ENCODE results near the gene PPP2R5E. TPM values are rescaled to one million over a fixed set of nuclear protein-coding genes. Genes with fewer than 3 reads are reported as not detected.

Gene PPP2R5E
- total and polyA plus RNA-seq, 2 donors (not counting 3 experiments of a cell fraction or from before 2014, with no cell fraction given) = 4.9 to 52.5 TPM

DNA sequence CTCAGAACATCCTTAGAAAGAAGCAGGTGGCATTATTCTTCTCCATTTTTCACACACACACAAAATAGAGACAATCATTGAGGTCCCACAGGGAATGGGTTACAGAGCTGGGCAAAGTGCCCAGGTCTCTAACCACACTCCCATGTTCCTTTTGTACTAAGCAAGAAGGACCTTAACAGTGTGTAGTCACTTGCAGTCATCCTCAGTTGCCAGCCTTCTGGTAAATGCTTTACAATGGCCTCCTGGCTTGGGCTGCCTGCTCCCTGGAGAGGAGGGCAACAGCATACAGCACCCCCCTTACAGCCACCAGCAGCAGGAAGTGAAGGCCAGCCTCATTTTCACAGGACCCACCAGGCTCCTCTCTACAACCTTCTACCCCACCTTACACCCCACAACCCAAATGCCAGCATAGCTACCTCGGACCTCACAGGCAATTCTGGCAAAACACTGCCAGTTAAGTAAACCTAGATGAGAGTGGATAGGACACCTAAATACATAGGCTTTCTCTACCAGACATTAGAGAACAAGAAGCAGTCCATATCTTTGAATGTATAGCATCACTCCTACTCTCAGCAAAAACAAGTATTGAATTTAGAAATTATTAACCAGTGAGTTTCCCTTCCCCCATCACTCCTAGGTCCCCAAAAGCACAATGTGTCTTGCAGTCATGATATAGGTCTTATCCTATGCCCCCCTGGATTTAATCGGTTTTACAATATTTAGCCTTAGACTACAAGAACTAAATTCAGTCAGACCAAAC lies 88.1 kb downstream of the PPP2R5E start:
- Histone ChIP-seq H3K9me1 (replicated peaks; ENCODE audit: control insufficient read depth, extremely low read depth, insufficient read depth, low read length) (no peaks in the 10 kb centered on the region), H3K36me3 (ENCODE audit: control insufficient read depth in 2 of 2, extremely low read depth in 1 of 2, insufficient read depth in 2 of 2, low read length in 2 of 2) (no peaks in the 10 kb centered on the region), H3K27ac (ENCODE audit: insufficient read depth, low read depth, low read length) (no peak overlapping the region), H4K20me1 (replicated peaks; ENCODE audit: control insufficient read depth, extremely low read depth, insufficient read depth, low read length) (peaks cover 5% of the 10 kb centered on the region), H3K4me1 (ENCODE audit: control insufficient read depth, extremely low read depth, insufficient read depth, low read length) (peaks cover 5% of the 10 kb centered on the region), H3K79me2 (ENCODE audit: control insufficient read depth, insufficient read depth, low read length) (peaks cover 66% of the 10 kb centered on the region), H3K27me3 (ENCODE audit: control insufficient read depth in 2 of 2, insufficient read depth in 2 of 2, low read length in 2 of 2) (no peaks in the 10 kb centered on the region), H3K4me3 (replicated peaks in 1 of 3; ENCODE audit: insufficient read depth in 1 of 3, low read depth in 1 of 3, low read length in 3 of 3) (no peak overlapping the region), H3K4me2 (ENCODE audit: insufficient read depth, low read length) (no peak overlapping the region), H2AFZ (ENCODE audit: low read depth, low read length) (no peak overlapping the region), H3K9me3 (replicated peaks; ENCODE audit: control insufficient read depth, insufficient read depth, low read length) (no peaks in the 10 kb centered on the region), H3K9ac (replicated peaks; ENCODE audit: extremely low read depth, insufficient read depth, low read length) (no peak overlapping the region)
- DNase-seq (ENCODE audit: low read depth, low spot score) (no peak), FAIRE-seq (no peak)
- POLR2A ChIA-PET = no interaction called here
- CTCF ChIA-PET = interaction anchor here (0.6 kb wide), 1 partner anchor 67 kb away, joined by 3 read pairs; no protein-coding TSS in a partner anchor
- dilution Hi-C loops (cut with MboI; ENCODE audit: extremely low pct_ligation_motif_present, low sequenced_read_pairs) = no loop called here
- no TSS peak for BruUV-seq (replicated peaks)
- intact Hi-C loops (cut with micrococcal nuclease) = no loop called here
- TF ChIP-seq POLR2AphosphoS5 (IDR thresholded peaks at IDR 0.05; ENCODE audit: insufficient read depth, low read depth, low read length) = no peak
- TF ChIP-seq, protein P1, sequence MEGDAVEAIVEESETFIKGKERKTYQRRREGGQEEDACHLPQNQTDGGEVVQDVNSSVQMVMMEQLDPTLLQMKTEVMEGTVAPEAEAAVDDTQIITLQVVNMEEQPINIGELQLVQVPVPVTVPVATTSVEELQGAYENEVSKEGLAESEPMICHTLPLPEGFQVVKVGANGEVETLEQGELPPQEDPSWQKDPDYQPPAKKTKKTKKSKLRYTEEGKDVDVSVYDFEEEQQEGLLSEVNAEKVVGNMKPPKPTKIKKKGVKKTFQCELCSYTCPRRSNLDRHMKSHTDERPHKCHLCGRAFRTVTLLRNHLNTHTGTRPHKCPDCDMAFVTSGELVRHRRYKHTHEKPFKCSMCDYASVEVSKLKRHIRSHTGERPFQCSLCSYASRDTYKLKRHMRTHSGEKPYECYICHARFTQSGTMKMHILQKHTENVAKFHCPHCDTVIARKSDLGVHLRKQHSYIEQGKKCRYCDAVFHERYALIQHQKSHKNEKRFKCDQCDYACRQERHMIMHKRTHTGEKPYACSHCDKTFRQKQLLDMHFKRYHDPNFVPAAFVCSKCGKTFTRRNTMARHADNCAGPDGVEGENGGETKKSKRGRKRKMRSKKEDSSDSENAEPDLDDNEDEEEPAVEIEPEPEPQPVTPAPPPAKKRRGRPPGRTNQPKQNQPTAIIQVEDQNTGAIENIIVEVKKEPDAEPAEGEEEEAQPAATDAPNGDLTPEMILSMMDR (IDR thresholded peaks at IDR 0.05; ENCODE audit: extremely low read depth in 1 of 2, insufficient read depth in 1 of 2, low read depth in 1 of 2, low read length in 2 of 2) = no peak
- no peak for TF ChIP-seq GATA2 (IDR thresholded peaks at IDR 0.05; ENCODE audit: insufficient read depth, insufficient read length, low read depth, low read length)
- no peak for TF ChIP-seq POLR2A (IDR thresholded peaks at IDR 0.05; ENCODE audit: low read depth, low read length)
- no peak for TF ChIP-seq JUN (IDR thresholded peaks at IDR 0.05; ENCODE audit: borderline replicate concordance, insufficient read depth, insufficient read length, low read depth)
- no peak for TF ChIP-seq MYC (IDR thresholded peaks at IDR 0.05; ENCODE audit: low read depth, low read length)
- TF ChIP-seq EZH2 (IDR thresholded peaks at IDR 0.05; ENCODE audit: borderline replicate concordance, low read depth, low read length, severe bottlenecking) = no peak
- TF ChIP-seq, protein P2, sequence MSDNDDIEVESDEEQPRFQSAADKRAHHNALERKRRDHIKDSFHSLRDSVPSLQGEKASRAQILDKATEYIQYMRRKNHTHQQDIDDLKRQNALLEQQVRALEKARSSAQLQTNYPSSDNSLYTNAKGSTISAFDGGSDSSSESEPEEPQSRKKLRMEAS (IDR thresholded peaks at IDR 0.05; ENCODE audit: insufficient read depth, insufficient read length) = no peak

All from endothelial cell of umbilical vein (primary cell).